Retinal pigment epithelial cell (primary cell): ENCODE data around the gene MEGF10.

ENCODE experiments used
- DNase-seq: peaks from one replicate; pipeline ENCODE4 v3.0.0-alpha.2; 2010; ENCODE audit warnings: low read depth
- H3K4me3 ChIP-seq: 2 replicates; pipeline ENCODE4 v1.5.1; 2011; ENCODE audit warnings: mild to moderate bottlenecking, low read length, control low read depth, moderate library complexity
- CTCF ChIP-seq: conservative IDR thresholded peaks from 2 replicates; pipeline ENCODE4 v1.5.1; 2011; ENCODE audit warnings: low read depth, low read length, control low read depth, inconsistent platforms

Gene MEGF10

GRCh38 chr5:127452626-127453025 lies 162.0 kb downstream of the MEGF10 start:
- no peak for DNase-seq
- TF ChIP-seq CTCF: no peak

GRCh38 chr5:127471211-127471610 lies 180.6 kb downstream of the MEGF10 start:
- TF ChIP-seq CTCF: no peak
- DNase-seq: no peak
- no peak overlapping the region for H3K4me3 ChIP-seq

More at GRCh38 chr5:127452626-127453025, 162.0 kb downstream of the MEGF10 start:
- no peak overlapping the region for H3K4me3 ChIP-seq

GRCh38 chr5:127472700-127473099 lies 182.1 kb downstream of the MEGF10 start:
- no peak overlapping the region for H3K4me3 ChIP-seq
- DNase-seq: no peak
- TF ChIP-seq CTCF: no peak

- no peak for TF ChIP-seq CTCF
- no peak overlapping the region for H3K4me3 ChIP-seq
- DNase-seq: no peak
Observed at GRCh38 chr5:127486471-127486870, 195.9 kb downstream of the MEGF10 start.

GRCh38 chr5:127492854-127493738 lies 202.5 kb downstream of the MEGF10 start:
- H3K4me3 ChIP-seq: no peak overlapping the region
- no peak for DNase-seq
- TF ChIP-seq CTCF: peak; percentile 78

GRCh38 chr5:127498548-127498947 lies 208.0 kb downstream of the MEGF10 start:
- no peak overlapping the region for H3K4me3 ChIP-seq
- no peak for TF ChIP-seq CTCF
- DNase-seq: no peak

- H3K4me3 ChIP-seq: no peak overlapping the region
- no peak for TF ChIP-seq CTCF
- no peak for DNase-seq
Observed at GRCh38 chr5:127505905-127506304, 215.3 kb downstream of the MEGF10 start.
